ENCODE measurements around the gene YTHDF1.

The YTHDF1 gene

DNA sequence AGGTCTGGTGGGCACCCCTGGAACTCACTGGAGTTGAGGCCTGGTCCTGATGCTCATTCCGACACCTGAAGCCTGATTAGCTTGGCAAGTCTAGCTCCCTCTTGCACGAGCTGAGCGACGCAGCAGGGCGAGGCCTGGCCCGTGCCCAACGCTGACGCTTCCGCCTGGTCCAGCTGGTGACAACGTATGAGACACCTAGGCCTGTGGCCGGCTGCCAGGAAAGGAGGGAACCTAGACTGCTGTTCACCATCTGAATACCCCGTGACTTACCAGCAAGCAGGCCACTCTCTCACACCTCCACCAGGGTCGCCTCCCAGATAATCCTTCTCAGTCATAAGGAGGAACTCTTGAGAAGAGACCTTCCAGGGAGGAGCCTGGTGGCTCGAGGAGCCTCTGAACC is 24.5 kb downstream of the YTHDF1 start:
- H3K14ac ChIP-seq (ENCODE audit: low read length in 2 of 2): no peak overlapping the region
- H2AK5ac ChIP-seq (ENCODE audit: low read length, severe bottlenecking): no peak overlapping the region
- no peaks in the 10 kb centered on the region for H3K9me3 ChIP-seq (ENCODE audit: control insufficient read depth, low read length)
- H3K4me3 ChIP-seq (ENCODE audit: insufficient read depth in 1 of 2, low read depth in 1 of 2, low read length in 2 of 2): no peak overlapping the region
- H3K4ac ChIP-seq (ENCODE audit: low read depth in 1 of 2, low read length in 2 of 2): no peak overlapping the region
- no peak overlapping the region for H4K91ac ChIP-seq (ENCODE audit: low read length)
- H3K4me1 ChIP-seq (ENCODE audit: control insufficient read depth, insufficient read depth, low read depth, low read length): peaks cover 16% of the 10 kb centered on the region
- peaks cover 7 to 14% of the 10 kb centered on the region in 2 experiments for H3K36me3 ChIP-seq (ENCODE audit: control insufficient read depth in 1 of 2, insufficient read depth in 2 of 2, low read depth in 1 of 2, low read length in 2 of 2)
- H3K4me2 ChIP-seq (ENCODE audit: low read length, poor library complexity, severe bottlenecking): no peak overlapping the region
- H3K23ac ChIP-seq (ENCODE audit: low read length in 2 of 2): no peak overlapping the region
- DNase-seq: no peak
- H3K18ac ChIP-seq (ENCODE audit: low read depth in 1 of 2, low read length in 2 of 2): no peak overlapping the region
- no peak overlapping the region for H4K8ac ChIP-seq (ENCODE audit: low read length)
- no peak overlapping the region for H3K27ac ChIP-seq (ENCODE audit: low read length, poor library complexity, severe bottlenecking)
- no peak overlapping the region for H2BK12ac ChIP-seq (ENCODE audit: low read length in 2 of 2)
- 89% methylated on average over 14 of the region's 14 CpGs for WGBS
- H3K9ac ChIP-seq (ENCODE audit: low read length): no peak overlapping the region
- H2BK15ac ChIP-seq (ENCODE audit: low read depth, poor library complexity, severe bottlenecking): no peak overlapping the region
- H3K27me3 ChIP-seq (ENCODE audit: control insufficient read depth in 1 of 2, insufficient read depth in 1 of 2, low read length in 2 of 2): peaks cover 0 to 17% of the 10 kb centered on the region in 2 experiments
- H3K79me1 ChIP-seq (replicated peaks; ENCODE audit: low read length, poor library complexity, severe bottlenecking): peaks cover 14% of the 10 kb centered on the region
- no peak overlapping the region for H2BK120ac ChIP-seq (ENCODE audit: low read depth, low read length)
- H2AFZ ChIP-seq (ENCODE audit: low read depth, low read length): no peak overlapping the region
- no peak overlapping the region for H2BK5ac ChIP-seq (ENCODE audit: low read depth, low read length, poor library complexity, severe bottlenecking)

DNA sequence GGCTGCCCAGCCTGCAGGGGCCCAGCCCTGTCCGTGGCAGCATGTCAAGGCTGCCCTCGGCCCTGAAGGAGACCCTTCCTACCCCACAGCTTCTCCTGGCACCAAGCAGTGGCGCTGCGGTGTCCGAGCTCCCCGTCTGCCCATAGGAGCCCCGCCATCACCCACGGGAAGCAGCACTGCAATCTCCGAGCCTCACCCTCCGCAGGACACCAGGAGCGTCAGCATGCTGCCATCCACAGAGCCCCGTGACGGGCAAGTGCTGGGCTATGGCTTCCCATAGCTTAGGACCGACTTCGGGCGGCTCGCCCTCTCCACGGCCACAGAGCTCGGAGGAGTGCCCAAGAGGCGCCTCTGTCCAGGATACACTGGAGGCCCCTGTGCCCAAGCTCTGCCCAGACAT is 25.1 kb downstream of the YTHDF1 start:
- no peak overlapping the region for H2BK12ac ChIP-seq (ENCODE audit: low read length in 2 of 2)
- no peak overlapping the region for H3K4me2 ChIP-seq (ENCODE audit: low read length, poor library complexity, severe bottlenecking)
- H2BK5ac ChIP-seq (ENCODE audit: low read depth, low read length, poor library complexity, severe bottlenecking): no peak overlapping the region
- peaks cover 14% of the 10 kb centered on the region for H3K79me1 ChIP-seq (replicated peaks; ENCODE audit: low read length, poor library complexity, severe bottlenecking)
- H4K8ac ChIP-seq (ENCODE audit: low read length): no peak overlapping the region
- no peak overlapping the region for H3K14ac ChIP-seq (ENCODE audit: low read length in 2 of 2)
- H3K9me3 ChIP-seq (ENCODE audit: control insufficient read depth, low read length): no peaks in the 10 kb centered on the region
- no peak for DNase-seq
- 89% methylated on average over 20 of the region's 20 CpGs for WGBS
- H3K27ac ChIP-seq (ENCODE audit: low read length, poor library complexity, severe bottlenecking): no peak overlapping the region
- no peak overlapping the region for H2BK120ac ChIP-seq (ENCODE audit: low read depth, low read length)
- H3K36me3 ChIP-seq (ENCODE audit: control insufficient read depth in 1 of 2, insufficient read depth in 2 of 2, low read depth in 1 of 2, low read length in 2 of 2): peaks cover 7 to 14% of the 10 kb centered on the region in 2 experiments
- H4K91ac ChIP-seq (ENCODE audit: low read length): no peak overlapping the region
- no peak overlapping the region for H3K4ac ChIP-seq (ENCODE audit: low read depth in 1 of 2, low read length in 2 of 2)
- H3K9ac ChIP-seq (ENCODE audit: low read length): no peak overlapping the region
- no peak overlapping the region for H3K18ac ChIP-seq (ENCODE audit: low read depth in 1 of 2, low read length in 2 of 2)
- H3K4me1 ChIP-seq (ENCODE audit: control insufficient read depth, insufficient read depth, low read depth, low read length): peaks cover 15% of the 10 kb centered on the region
- no peak overlapping the region for H2AK5ac ChIP-seq (ENCODE audit: low read length, severe bottlenecking)
- H3K23ac ChIP-seq (ENCODE audit: low read length in 2 of 2): no peak overlapping the region
- H2BK15ac ChIP-seq (ENCODE audit: low read depth, poor library complexity, severe bottlenecking): no peak overlapping the region
- H2AFZ ChIP-seq (ENCODE audit: low read depth, low read length): no peak overlapping the region
- H3K27me3 ChIP-seq (ENCODE audit: control insufficient read depth in 1 of 2, insufficient read depth in 1 of 2, low read length in 2 of 2): peaks cover 0 to 17% of the 10 kb centered on the region in 2 experiments
- no peak overlapping the region for H3K4me3 ChIP-seq (ENCODE audit: insufficient read depth in 1 of 2, low read depth in 1 of 2, low read length in 2 of 2)

GRCh38 chr20:63189846-63190559 is 25.9 kb downstream of the YTHDF1 start:
- 83% methylated on average over 17 of the region's 17 CpGs for WGBS

GRCh38 chr20:63189322-63189642 is 26.6 kb downstream of the YTHDF1 start:
- Histone ChIP-seq H2AK5ac (ENCODE audit: low read length, severe bottlenecking) (no peak overlapping the region), H3K23ac (ENCODE audit: low read length in 2 of 2) (no peak overlapping the region), H3K27ac (ENCODE audit: low read length, poor library complexity, severe bottlenecking) (no peak overlapping the region), H2AFZ (ENCODE audit: low read depth, low read length) (no peak overlapping the region), H3K9ac (ENCODE audit: low read length) (no peak overlapping the region), H3K18ac (ENCODE audit: low read depth in 1 of 2, low read length in 2 of 2) (no peak overlapping the region), H2BK12ac (ENCODE audit: low read length in 2 of 2) (no peak overlapping the region), H3K4me2 (ENCODE audit: low read length, poor library complexity, severe bottlenecking) (no peak overlapping the region), H4K8ac (ENCODE audit: low read length) (no peak overlapping the region), H3K36me3 (ENCODE audit: control insufficient read depth in 1 of 2, insufficient read depth in 2 of 2, low read depth in 1 of 2, low read length in 2 of 2) (no peaks in the 10 kb centered on the region), H2BK5ac (ENCODE audit: low read depth, low read length, poor library complexity, severe bottlenecking) (no peak overlapping the region), H3K4ac (ENCODE audit: low read depth in 1 of 2, low read length in 2 of 2) (no peak overlapping the region), H3K27me3 (ENCODE audit: control insufficient read depth in 1 of 2, insufficient read depth in 1 of 2, low read length in 2 of 2) (peaks cover 4 to 19% of the 10 kb centered on the region in 2 experiments), H3K79me1 (replicated peaks; ENCODE audit: low read length, poor library complexity, severe bottlenecking) (peaks cover 7% of the 10 kb centered on the region), H3K14ac (ENCODE audit: low read length in 2 of 2) (no peak overlapping the region), H3K9me3 (ENCODE audit: control insufficient read depth, low read length) (no peaks in the 10 kb centered on the region), H2BK120ac (ENCODE audit: low read depth, low read length) (no peak overlapping the region), H2BK15ac (ENCODE audit: low read depth, poor library complexity, severe bottlenecking) (no peak overlapping the region), H4K91ac (ENCODE audit: low read length) (no peak overlapping the region), H3K4me3 (ENCODE audit: insufficient read depth in 1 of 2, low read depth in 1 of 2, low read length in 2 of 2) (no peak overlapping the region), H3K4me1 (ENCODE audit: control insufficient read depth, insufficient read depth, low read depth, low read length) (peaks cover 10% of the 10 kb centered on the region)
- 79% methylated on average over 4 of the region's 5 CpGs for WGBS
- DNase-seq: no peak

More at GRCh38 chr20:63189846-63190559, 25.9 kb downstream of the YTHDF1 start:
- H3K18ac ChIP-seq (ENCODE audit: low read depth in 1 of 2, low read length in 2 of 2): no peak overlapping the region
- no peak overlapping the region for H3K14ac ChIP-seq (ENCODE audit: low read length in 2 of 2)
- peaks cover 0 to 17% of the 10 kb centered on the region in 2 experiments for H3K27me3 ChIP-seq (ENCODE audit: control insufficient read depth in 1 of 2, insufficient read depth in 1 of 2, low read length in 2 of 2)
- H2BK12ac ChIP-seq (ENCODE audit: low read length in 2 of 2): no peak overlapping the region
- peaks cover 8% of the 10 kb centered on the region for H3K79me1 ChIP-seq (replicated peaks; ENCODE audit: low read length, poor library complexity, severe bottlenecking)
- H3K9me3 ChIP-seq (ENCODE audit: control insufficient read depth, low read length): no peaks in the 10 kb centered on the region
- no peak overlapping the region for H2BK120ac ChIP-seq (ENCODE audit: low read depth, low read length)
- H3K4me1 ChIP-seq (ENCODE audit: control insufficient read depth, insufficient read depth, low read depth, low read length): peaks cover 12% of the 10 kb centered on the region
- no peak overlapping the region for H3K4me2 ChIP-seq (ENCODE audit: low read length, poor library complexity, severe bottlenecking)
- H4K91ac ChIP-seq (ENCODE audit: low read length): no peak overlapping the region
- H2BK5ac ChIP-seq (ENCODE audit: low read depth, low read length, poor library complexity, severe bottlenecking): no peak overlapping the region
- H2BK15ac ChIP-seq (ENCODE audit: low read depth, poor library complexity, severe bottlenecking): no peak overlapping the region
- H2AFZ ChIP-seq (ENCODE audit: low read depth, low read length): no peak overlapping the region
- peaks cover 1 to 5% of the 10 kb centered on the region in 2 experiments for H3K36me3 ChIP-seq (ENCODE audit: control insufficient read depth in 1 of 2, insufficient read depth in 2 of 2, low read depth in 1 of 2, low read length in 2 of 2)
- no peak overlapping the region for H3K4ac ChIP-seq (ENCODE audit: low read depth in 1 of 2, low read length in 2 of 2)
- no peak overlapping the region for H3K9ac ChIP-seq (ENCODE audit: low read length)
- no peak overlapping the region for H3K4me3 ChIP-seq (ENCODE audit: insufficient read depth in 1 of 2, low read depth in 1 of 2, low read length in 2 of 2)
- no peak overlapping the region for H4K8ac ChIP-seq (ENCODE audit: low read length)
- no peak for DNase-seq
- H2AK5ac ChIP-seq (ENCODE audit: low read length, severe bottlenecking): no peak overlapping the region
- H3K23ac ChIP-seq (ENCODE audit: low read length in 2 of 2): no peak overlapping the region
- H3K27ac ChIP-seq (ENCODE audit: low read length, poor library complexity, severe bottlenecking): no peak overlapping the region

Measured in mesenchymal stem cell (in vitro differentiated cells and primary cell).